SIG-M5 (cell line): Measurements from ENCODE around the gene ZNF212.

ENCODE experiments used
- DNase-seq: peaks from one replicate; lab custom pipeline; 2025; lab: John Stamatoyannopoulos, UW

The ZNF212 gene

GRCh38 chr7:149286811-149287400 lies 47.5 kb downstream of the ZNF212 start:
- DNase-seq = no peak

GRCh38 chr7:149287622-149288021 lies 48.2 kb downstream of the ZNF212 start:
- DNase-seq = no peak

- no peak for DNase-seq
Measured at GRCh38 chr7:149289262-149289661, 49.8 kb downstream of the ZNF212 start.

- DNase-seq = no peak
Measured at GRCh38 chr7:149289856-149290255, 50.4 kb downstream of the ZNF212 start.

GRCh38 chr7:149291036-149291780 lies 51.8 kb downstream of the ZNF212 start:
- DNase-seq = no peak

GRCh38 chr7:149291781-149292461 lies 52.5 kb downstream of the ZNF212 start:
- DNase-seq = no peak

GRCh38 chr7:149292462-149292823 lies 53.0 kb downstream of the ZNF212 start:
- DNase-seq = no peak

GRCh38 chr7:149293338-149293737 lies 53.9 kb downstream of the ZNF212 start:
- no peak for DNase-seq

GRCh38 chr7:149293946-149294633 lies 54.6 kb downstream of the ZNF212 start:
- no peak for DNase-seq

GRCh38 chr7:149294634-149295480 lies 55.4 kb downstream of the ZNF212 start:
- no peak for DNase-seq

GRCh38 chr7:149295481-149295850 lies 56.0 kb downstream of the ZNF212 start:
- DNase-seq = no peak

- DNase-seq = no peak
Measured at GRCh38 chr7:149296368-149296767, 56.9 kb downstream of the ZNF212 start.

GRCh38 chr7:149297034-149297755 lies 57.7 kb downstream of the ZNF212 start:
- DNase-seq = no peak

GRCh38 chr7:149300620-149301285 lies 61.3 kb downstream of the ZNF212 start:
- DNase-seq = no peak

GRCh38 chr7:149302222-149302621 lies 62.8 kb downstream of the ZNF212 start:
- DNase-seq = no peak

GRCh38 chr7:149302865-149303264 lies 63.4 kb downstream of the ZNF212 start:
- no peak for DNase-seq

- DNase-seq = no peak
Measured at GRCh38 chr7:149304006-149304405, 64.6 kb downstream of the ZNF212 start.
